GM18867 (cell line): ENCODE results near the gene CREBZF.
"Not testable (repeated sequence)": the region's sequence is repeated elsewhere in the genome, so short reads cannot be mapped to it uniquely, and the experiment has no call there.

Experiments used
- ATAC-seq: cut with Tn5 transposase; IDR thresholded peaks from one replicate; pipeline ENCODE4 v1.9.1; 2021; ENCODE audit warnings: mild to moderate bottlenecking, moderate library complexity; ENCODE audit not compliant: unreplicated experiment

Gene CREBZF

DNA sequence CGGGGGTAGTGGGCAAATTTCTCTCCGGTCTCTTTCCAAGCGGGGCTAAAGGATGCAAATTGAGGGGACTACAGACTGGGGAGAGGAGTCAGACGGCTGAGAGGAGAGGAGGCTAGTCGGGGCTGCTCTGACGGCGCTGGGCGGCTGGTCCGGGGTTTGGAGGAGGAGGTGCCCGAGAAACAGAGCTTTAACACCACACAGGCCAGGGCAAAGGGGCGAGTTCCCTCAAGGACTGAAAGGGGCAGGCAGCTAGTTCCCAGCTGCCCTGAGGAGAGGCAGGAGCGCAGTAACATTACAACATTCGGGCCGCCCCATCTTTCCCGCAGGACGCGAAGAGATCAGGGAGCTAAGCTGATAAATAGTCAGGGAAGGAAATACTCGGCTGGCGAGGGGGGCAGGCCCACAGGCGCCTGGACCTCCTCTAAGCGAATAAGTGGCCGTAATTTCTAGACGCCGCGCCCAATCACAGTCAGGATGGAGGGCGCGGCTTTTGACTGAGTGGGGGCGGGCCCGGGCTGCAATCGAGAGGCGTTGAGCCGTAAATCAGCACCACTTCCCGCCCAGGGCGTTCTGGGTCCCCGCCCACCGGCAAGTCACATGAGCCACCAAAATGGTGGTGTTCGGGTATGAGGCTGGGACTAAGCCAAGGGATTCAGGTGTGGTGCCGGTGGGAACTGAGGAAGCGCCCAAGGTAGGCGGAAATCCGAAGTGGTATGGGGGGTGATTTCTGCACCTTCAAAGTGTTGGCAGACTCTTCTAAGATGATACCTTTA lies 36.7 kb downstream of the CREBZF start, which contains the start of gene TMEM126B:
TSS of gene TMEM126B (plus strand) at position 596 of the 773 bp plus-strand sequence. CDS start at position 611, 15 bp downstream.
- ATAC-seq = peak; percentile 99

DNA sequence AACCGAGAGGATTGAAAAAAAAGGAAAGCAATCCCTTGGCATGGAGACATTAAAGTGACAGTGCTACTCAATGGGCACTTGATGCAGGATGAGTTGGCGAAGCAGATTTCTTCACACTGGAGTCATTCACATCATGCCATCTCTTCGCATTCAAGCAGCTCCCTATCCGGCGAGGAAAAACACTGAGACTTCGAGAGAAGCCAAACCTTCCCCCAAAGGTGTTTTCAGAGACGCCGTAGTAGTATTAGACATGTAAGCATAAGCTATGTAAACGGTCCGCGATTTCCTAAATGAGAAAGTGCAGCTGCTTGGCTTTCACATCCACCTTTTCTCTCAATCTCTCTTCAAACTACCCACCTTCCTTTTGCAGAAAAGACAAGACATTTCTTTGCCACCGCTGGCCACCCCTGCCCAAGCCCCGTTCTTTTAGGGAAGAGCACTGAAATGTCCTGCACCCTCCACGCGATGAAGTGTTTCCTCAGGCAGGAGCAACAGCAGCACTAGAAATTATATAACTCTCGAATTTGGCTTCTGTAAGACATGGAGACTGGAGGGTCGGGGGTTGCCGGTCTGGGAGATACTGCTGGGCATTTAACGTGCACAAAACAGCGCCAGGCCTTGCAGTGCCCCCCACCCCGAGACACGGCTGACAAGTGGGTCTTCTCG lies 37.5 kb downstream of the CREBZF start, which contains the start of gene DLG2:
TSS of gene DLG2 (minus strand) at position 13 of the 666 bp plus-strand sequence.
- peak; percentile 0 for ATAC-seq

DNA sequence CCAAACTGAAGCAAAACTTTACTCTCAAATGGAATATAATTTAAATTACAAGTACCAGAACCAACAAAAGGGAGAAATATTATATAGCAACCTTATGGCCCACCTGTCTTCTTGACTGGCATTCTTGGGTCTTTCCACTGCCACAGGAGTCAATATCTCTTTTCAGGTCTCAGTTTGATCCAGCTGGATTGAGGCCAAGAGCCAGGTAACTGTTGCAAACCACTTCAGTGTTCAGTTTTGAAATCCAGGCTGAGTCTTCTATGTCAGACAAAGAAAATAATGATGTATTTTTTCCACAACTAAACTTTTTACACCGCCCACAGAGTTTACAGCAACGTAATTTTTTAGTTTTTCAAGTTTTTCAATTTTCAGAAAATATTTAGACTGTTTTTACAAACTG lies 38.4 kb downstream of the CREBZF start:
- ATAC-seq = no peak

DNA sequence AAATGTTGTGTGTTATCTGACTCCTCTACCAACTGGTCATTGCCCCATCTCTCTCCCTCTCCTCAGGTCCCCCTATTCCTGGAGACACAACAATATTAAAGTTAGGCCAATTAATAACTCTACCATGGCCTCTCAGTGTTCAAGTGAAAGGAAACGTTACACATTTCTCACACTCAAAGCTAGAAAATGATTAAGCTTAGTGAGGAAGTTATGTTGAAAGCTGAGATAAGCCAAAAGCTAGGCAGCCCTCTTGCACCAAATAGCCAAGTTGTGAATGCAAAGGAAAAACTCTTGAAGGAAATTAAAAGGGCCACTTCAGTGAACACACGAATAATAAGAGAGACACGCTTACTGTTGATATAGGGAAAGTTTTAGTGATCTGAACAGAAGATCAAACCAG lies 44.7 kb downstream of the CREBZF start:
- no peak for ATAC-seq

DNA sequence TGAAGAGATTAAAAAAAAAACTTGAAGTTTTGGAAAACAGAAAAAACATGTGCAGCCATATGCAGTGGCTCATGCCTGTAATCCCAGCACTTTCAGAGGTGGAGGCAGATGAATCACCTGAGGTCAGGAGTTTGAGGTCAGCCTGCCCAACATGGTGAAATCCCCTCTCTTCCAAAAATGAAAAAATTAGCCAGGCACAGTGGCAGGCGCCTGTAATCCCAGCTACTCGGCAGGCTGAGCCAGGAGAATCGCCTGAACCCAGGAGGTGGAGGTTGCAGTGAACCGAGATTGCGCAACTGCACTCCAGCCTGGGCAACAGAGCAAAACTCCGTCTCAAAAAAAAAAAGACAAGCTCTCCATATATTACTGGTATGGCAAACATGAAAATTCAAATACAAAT lies 45.4 kb downstream of the CREBZF start:
- ATAC-seq = no peak

DNA sequence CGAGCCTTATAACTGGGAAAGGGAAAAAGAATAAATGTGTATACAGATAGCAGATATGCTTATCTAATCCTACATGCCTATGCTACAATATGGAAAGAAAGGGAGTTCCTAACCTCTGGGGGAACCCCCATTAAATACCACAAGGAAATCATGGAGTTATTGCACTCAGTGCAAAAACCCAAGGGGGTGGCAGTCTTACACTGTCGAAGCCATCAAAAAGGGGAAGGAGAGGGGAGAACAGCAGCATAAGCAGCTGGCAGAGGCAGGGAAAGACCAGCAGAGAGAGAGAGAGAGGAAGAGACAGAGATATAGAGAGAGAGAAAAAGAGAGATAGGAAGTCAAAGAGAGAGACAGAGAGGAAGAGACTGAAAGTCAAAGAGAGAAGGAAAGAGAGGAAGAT lies 53.3 kb downstream of the CREBZF start:
- ATAC-seq = not testable (repeated sequence)
